HEK293T (cell line): ENCODE data around the gene WNT8B.

Experiments used
- ARNT ChIP-seq: fragments of 450-650 bp; IDR thresholded peaks from 2 replicates; pipeline ENCODE4 v1.6.1; 2017; ENCODE audit warnings: mild to moderate bottlenecking
- ELF4 ChIP-seq: fragments of 450-650 bp; IDR thresholded peaks from 2 replicates; pipeline ENCODE4 v1.6.1; 2017; ENCODE audit warnings: antibody characterized with exemption
- FOXA1 ChIP-seq: fragments of 450-650 bp; IDR thresholded peaks from 2 replicates; pipeline ENCODE4 v1.6.1; 2016; ENCODE audit warnings: mild to moderate bottlenecking
- FOXK2 ChIP-seq: fragments of 450-650 bp; IDR thresholded peaks from 2 replicates; pipeline ENCODE4 v1.6.1; 2016; ENCODE audit warnings: mild to moderate bottlenecking
- FOXM1 ChIP-seq: fragments of 450-650 bp; IDR thresholded peaks from 2 replicates; pipeline ENCODE4 v1.6.1; 2017; ENCODE audit warnings: mild to moderate bottlenecking, borderline replicate concordance
- HDGF ChIP-seq: fragments of 450-650 bp; IDR thresholded peaks from 2 replicates; pipeline ENCODE4 v1.6.1; 2017; ENCODE audit warnings: antibody characterized with exemption, borderline replicate concordance
- LEF1 ChIP-seq: fragments of 450-650 bp; IDR thresholded peaks from 2 replicates; pipeline ENCODE4 v1.6.1; 2017; ENCODE audit warnings: mild to moderate bottlenecking, borderline replicate concordance
- NFRKB ChIP-seq: fragments of 450-650 bp; IDR thresholded peaks from 2 replicates; pipeline ENCODE4 v1.6.1; 2016; ENCODE audit warnings: mild to moderate bottlenecking, moderate library complexity
- SP1 ChIP-seq: fragments of 450-650 bp; IDR thresholded peaks from 2 replicates; pipeline ENCODE4 v1.6.1; 2017
- SUZ12 ChIP-seq: fragments of 450-650 bp; IDR thresholded peaks from 2 replicates; pipeline ENCODE4 v1.6.1; 2016; ENCODE audit warnings: mild to moderate bottlenecking
- TARDBP ChIP-seq: fragments of 450-650 bp; IDR thresholded peaks from 2 replicates; pipeline ENCODE4 v1.6.1; 2016

DNA sequence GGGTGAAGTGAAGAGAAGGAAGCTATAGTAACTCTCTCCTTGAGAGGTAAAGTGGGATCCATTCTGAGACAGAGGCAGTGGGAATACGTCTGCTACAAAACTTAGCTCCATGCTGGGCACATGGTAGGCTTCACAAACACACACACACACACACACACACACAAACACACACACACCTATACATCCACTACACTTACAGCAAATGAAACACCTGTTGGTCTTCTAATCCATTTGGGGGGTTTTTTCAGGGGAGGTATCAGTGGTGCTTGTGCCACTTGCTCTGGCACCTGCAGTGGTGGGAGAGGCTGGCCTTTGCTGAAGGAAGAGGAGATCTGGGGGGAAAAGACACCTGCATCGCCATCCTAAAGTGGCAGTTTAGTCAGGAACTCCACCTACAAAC is 42.4 kb downstream of the WNT8B start:
- TF ChIP-seq SP1 (no peak), ARNT (no peak), FOXK2 (no peak), FOXA1 (no peak), LEF1 (no peak), NFRKB (no peak), SUZ12 (no peak), HDGF (no peak), ELF4 (no peak), FOXM1 (no peak), TARDBP (no peak)
